ENCODE measurements around the gene EGFL6. TPM values are rescaled to one million over a fixed set of nuclear protein-coding genes. Genes with fewer than 3 reads are reported as not detected.

Gene EGFL6
- total and polyA plus RNA-seq, 9 donors, result 0.12 to 1.3 (median 0.34) TPM; not detected in 4

GRCh38 chrX:13552892-13553291, 16.5 kb upstream of the EGFL6 start:
- no peaks in the 10 kb centered on the region for H3K4me1 ChIP-seq (ENCODE audit: insufficient read depth)
- 64 to 73% (median 70%) methylated on average over 1 of the region's 1 CpG for WGBS, 3 donors
- DNase-seq, result no peak
- no peaks in the 10 kb centered on the region for H3K27me3 ChIP-seq
- no peaks in the 10 kb centered on the region for H3K36me3 ChIP-seq
- no peaks in the 10 kb centered on the region for H3K9me3 ChIP-seq
- no peak overlapping the region for H3K4me3 ChIP-seq
- TF ChIP-seq EP300 (IDR thresholded peaks at IDR 0.05) (no peak), POLR2A (IDR thresholded peaks at IDR 0.05) (no peak), CTCF (IDR thresholded peaks at IDR 0.05) (no peak)
- intact Hi-C loops (cut with DNase I), result no loop called here
- H3K27ac ChIP-seq, result no peak overlapping the region

- 29 to 36% (median 36%) methylated on average over 2 of the region's 2 CpGs for WGBS, 3 donors
- intact Hi-C loops (cut with DNase I), result no loop called here
- Histone ChIP-seq H3K4me3 (no peak overlapping the region), H3K4me1 (ENCODE audit: insufficient read depth) (no peaks in the 10 kb centered on the region), H3K9me3 (no peaks in the 10 kb centered on the region), H3K36me3 (no peaks in the 10 kb centered on the region), H3K27me3 (no peaks in the 10 kb centered on the region), H3K27ac (no peak overlapping the region)
- DNase-seq, result no peak
- TF ChIP-seq POLR2A (IDR thresholded peaks at IDR 0.05) (no peak), EP300 (IDR thresholded peaks at IDR 0.05) (no peak), CTCF (IDR thresholded peaks at IDR 0.05) (no peak)
Observed at GRCh38 chrX:13565511-13565910, 3.9 kb upstream of the EGFL6 start.

GRCh38 chrX:13570261-13570605, 832 bp downstream of the EGFL6 start:
- no peak for DNase-seq
- no peak overlapping the region for H3K4me3 ChIP-seq
- no peaks in the 10 kb centered on the region for H3K9me3 ChIP-seq
- H3K36me3 ChIP-seq, result no peaks in the 10 kb centered on the region
- TF ChIP-seq EP300 (IDR thresholded peaks at IDR 0.05) (no peak), POLR2A (IDR thresholded peaks at IDR 0.05) (no peak), CTCF (IDR thresholded peaks at IDR 0.05) (no peak)
- H3K27me3 ChIP-seq, result no peaks in the 10 kb centered on the region
- intact Hi-C loops (cut with DNase I), result no loop called here
- no peaks in the 10 kb centered on the region for H3K4me1 ChIP-seq (ENCODE audit: insufficient read depth)
- H3K27ac ChIP-seq, result no peak overlapping the region
- WGBS, 3 donors, result 19 to 28% (median 22%) methylated on average over 9 of the region's 9 CpGs

GRCh38 chrX:13571136-13571535, 1.7 kb downstream of the EGFL6 start:
- no peak for DNase-seq
- intact Hi-C loops (cut with DNase I), result no loop called here
- H3K27ac ChIP-seq, result no peak overlapping the region
- H3K9me3 ChIP-seq, result no peaks in the 10 kb centered on the region
- H3K4me3 ChIP-seq, result no peak overlapping the region
- TF ChIP-seq EP300 (IDR thresholded peaks at IDR 0.05), result no peak
- no peak for TF ChIP-seq POLR2A (IDR thresholded peaks at IDR 0.05)
- no peak for TF ChIP-seq CTCF (IDR thresholded peaks at IDR 0.05)
- WGBS, 3 donors, result 35 to 48% (median 47%) methylated on average over 5 of the region's 5 CpGs
- H3K4me1 ChIP-seq (ENCODE audit: insufficient read depth), result no peaks in the 10 kb centered on the region
- no peaks in the 10 kb centered on the region for H3K27me3 ChIP-seq
- no peaks in the 10 kb centered on the region for H3K36me3 ChIP-seq

GRCh38 chrX:13574600-13574999, 5.2 kb downstream of the EGFL6 start:
- no peaks in the 10 kb centered on the region for H3K9me3 ChIP-seq
- no peaks in the 10 kb centered on the region for H3K27me3 ChIP-seq
- no peak overlapping the region for H3K4me3 ChIP-seq
- TF ChIP-seq CTCF (IDR thresholded peaks at IDR 0.05), result no peak
- no peak for TF ChIP-seq EP300 (IDR thresholded peaks at IDR 0.05)
- TF ChIP-seq POLR2A (IDR thresholded peaks at IDR 0.05), result no peak
- no peak for DNase-seq
- H3K27ac ChIP-seq, result no peak overlapping the region
- H3K36me3 ChIP-seq, result no peaks in the 10 kb centered on the region
- WGBS, 3 donors, result 72 to 87% (median 83%) methylated on average over 1 of the region's 1 CpG
- intact Hi-C loops (cut with DNase I), result no loop called here
- no peaks in the 10 kb centered on the region for H3K4me1 ChIP-seq (ENCODE audit: insufficient read depth)
